Activated CD4-positive, CD25-positive, alpha-beta regulatory T cell treated with anti-CD3 and anti-CD28 coated beads, Interleukin-2, amount 50 U/mL, for 24 hours (primary cell): Measurements from ENCODE around the gene GPR84.

Source experiments
- ATAC-seq, 2 donors: fragments of 150-1000 bp; cut with Tn5 transposase; one replicate each; pipeline ENCODE4 v1.10.0; 2021; ENCODE audit warnings: mild to moderate bottlenecking in 1 of 2, moderate library complexity in 1 of 2

GPR84 gene

DNA sequence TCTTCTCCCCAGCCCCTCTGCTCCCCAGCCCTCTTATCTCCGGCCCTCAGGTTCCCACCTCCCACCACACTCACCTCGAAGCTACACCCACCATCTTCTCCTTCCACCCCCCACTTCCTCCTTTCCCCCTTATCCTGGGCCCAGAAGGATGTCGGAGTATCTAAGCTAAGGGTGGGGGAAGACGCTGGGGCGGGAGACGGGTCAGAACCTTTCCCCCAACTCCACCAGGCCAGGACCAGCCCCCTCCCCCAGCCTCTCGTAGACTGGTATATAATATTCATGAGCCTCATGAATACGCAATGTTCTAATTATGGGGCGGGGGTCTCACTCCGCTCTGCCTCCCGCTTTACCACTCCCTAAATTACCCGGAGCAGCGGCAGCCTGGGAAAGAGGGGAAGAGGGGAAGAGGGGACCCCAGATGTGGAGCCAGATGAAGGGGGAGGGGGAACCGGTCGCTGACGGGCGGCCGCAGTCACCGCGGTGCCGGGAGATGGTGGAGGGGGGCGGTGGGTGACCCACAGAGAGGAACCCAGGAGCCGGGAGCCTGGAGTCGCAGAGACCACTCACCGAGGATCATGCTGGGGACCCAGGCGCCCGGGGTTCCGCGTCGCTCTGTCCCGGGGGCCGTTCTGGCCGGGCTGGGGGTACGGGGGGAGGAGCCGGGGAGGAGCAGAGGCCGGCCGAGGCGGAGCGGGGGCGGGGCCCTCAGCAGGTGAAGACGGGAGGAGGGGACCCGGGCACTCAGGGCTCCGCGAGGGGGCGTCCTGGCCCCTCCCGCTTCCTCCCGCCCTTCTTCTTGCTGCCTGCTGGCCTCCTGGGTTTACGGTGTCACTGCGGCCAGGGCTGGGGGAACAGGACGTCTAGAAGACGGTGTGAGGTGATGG is 26.6 kb upstream of the GPR84 start:
- ATAC-seq = peak; percentile 78 to 80

DNA sequence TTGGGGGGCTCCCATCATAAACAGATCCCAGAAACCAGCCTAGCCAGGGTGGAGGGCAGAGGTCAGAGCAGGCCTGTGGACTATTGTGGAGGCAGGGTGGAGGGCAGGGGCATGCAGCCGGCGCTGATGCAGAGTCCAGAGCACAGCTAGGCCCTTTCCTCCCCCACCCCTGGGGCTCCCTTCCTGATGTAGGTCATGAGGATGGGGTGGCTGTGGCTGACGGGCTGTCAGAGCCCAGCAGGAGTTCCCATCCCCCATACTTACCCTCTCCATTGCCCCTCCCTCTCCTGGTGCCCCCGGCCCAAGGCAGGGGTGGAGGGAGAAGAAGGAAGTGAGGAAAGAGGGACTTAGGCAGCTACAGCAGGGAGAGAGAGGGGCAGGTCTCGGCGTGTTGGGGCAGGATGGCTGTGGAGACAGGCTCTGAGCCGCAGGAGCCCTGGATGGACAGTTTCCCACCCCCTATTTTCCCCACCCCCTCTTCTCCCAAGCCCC is 25.9 kb upstream of the GPR84 start:
- no peak for ATAC-seq

DNA sequence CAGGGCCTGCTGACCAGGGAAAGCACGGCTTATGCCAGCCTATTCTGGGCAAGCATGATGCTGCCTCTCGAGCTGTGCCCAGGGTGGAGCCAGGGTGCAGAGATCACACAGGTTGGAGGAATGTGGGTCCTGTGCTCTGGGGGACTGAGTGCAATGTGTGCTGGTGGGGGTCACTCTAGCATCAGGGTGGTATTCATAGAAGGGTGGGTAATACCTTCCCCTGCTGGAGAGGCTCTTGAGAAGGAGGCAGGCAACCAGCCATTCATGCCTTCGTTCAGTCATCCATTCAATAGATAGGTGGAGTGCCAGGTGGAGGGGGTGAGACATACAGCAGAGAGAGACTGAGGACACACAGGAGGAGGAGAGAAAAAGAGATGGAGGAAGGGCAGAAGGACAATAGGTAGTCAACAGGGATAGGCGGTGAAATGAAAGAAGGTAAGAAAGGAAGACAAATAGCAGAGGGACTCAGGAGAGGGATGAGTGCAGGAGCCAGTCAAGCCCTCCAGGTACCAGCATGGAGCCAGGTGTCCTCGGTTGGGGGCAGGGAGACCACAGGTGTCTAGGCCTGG is 25.4 kb upstream of the GPR84 start:
- ATAC-seq = no peak

GRCh38 chr12:54389134-54389508 is 24.8 kb upstream of the GPR84 start:
- no peak for ATAC-seq

GRCh38 chr12:54388237-54389133 is 24.2 kb upstream of the GPR84 start:
- ATAC-seq = no peak

DNA sequence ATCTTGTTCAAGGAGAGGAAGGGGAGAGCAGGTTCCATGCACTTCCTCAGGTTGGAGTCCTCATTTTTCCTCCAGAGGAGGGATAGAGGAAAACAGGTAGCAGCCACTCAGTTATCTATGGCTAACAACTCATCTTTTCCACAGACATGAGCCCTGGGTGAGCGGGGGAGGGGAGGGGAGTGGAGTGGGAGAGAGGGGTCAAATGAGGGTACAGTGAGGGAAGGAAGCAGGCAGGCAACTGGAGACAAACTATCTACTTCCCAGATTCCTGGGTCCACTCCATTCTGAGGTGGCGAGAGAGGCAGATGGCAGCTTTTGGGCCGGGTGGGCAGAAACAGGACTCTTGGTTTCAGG is 22.8 kb upstream of the GPR84 start:
- no peak for ATAC-seq

DNA sequence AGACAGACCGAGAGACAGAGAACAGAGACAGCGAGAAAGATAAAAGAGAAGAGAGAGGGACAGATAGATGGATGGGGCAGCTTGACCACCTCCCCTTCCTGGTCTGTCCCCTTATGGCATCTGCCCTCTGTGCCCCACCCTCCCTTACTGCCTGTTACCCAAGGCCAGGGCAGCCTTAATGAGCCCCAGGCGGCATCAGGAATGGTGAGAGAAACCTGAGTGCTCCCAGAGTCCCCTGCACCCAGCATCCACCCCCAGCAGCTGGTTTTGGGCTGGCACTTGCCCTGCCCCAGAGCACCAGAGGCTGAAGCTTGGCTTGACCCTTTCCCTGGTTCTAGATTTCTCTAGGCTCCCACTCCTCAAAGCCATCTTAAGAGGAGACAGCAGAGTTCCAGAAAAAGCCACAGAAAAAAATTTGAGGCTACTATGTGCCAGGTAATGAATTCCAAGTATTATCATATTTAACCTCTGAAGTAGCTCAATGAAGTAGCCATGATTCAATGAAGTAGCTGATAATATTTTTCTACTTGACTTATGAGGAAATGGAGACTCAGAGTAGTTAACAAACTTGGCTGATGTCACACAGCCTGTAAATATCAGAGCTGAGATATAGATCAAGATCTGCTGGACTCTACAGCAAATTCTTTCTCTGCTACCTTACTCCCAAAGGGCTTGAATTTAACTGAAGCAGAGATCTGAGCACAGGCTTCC is 22.3 kb upstream of the GPR84 start:
- no peak for ATAC-seq

DNA sequence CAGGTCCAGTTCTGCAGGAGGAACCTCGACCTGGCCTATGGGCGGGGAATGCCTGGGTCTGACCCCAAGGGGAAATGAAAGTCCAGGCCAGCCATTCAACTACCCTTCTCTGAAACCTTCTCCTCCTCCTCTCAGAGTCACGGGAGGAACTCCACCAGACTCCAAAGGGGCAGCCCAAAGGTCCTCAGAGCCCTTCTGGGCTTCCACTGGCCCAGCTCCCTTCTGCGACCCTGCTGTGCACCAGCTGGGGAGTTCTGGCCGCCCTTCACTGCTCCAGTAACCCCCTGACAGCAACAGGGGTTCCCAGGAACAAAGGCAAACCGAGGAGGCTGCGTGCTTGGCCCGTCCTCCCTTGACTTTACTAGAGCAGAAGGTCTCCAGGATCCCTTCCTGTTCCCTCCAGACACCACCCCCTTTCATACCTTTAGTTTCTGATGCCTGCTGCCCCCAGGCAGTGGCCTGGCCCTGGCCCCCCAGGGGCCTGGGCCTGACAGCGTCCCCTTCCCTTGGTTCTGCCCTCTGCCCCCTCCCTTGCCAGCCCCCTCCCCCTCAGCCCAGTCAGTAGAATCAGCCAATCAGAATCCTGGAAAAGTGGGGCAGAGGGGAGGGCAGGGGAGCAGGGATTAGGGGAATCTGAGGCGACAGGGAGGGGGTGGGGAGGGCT is 21.1 kb upstream of the GPR84 start:
- ATAC-seq = no peak

- no peak for ATAC-seq
These were observed 20.3 kb upstream of the GPR84 start, which contains the start of gene ZNF385A for GRCh38 chr12:54384591-54385041. Gene ZNF385A (minus strand): TSS chr12:54384733. CDS start chr12:54384514, 219 bp downstream.

GRCh38 chr12:54383041-54383609 is 18.8 kb upstream of the GPR84 start:
- ATAC-seq = peak; percentile 59 to 62

GRCh38 chr12:54381136-54381535 is 16.9 kb upstream of the GPR84 start:
- ATAC-seq = no peak

DNA sequence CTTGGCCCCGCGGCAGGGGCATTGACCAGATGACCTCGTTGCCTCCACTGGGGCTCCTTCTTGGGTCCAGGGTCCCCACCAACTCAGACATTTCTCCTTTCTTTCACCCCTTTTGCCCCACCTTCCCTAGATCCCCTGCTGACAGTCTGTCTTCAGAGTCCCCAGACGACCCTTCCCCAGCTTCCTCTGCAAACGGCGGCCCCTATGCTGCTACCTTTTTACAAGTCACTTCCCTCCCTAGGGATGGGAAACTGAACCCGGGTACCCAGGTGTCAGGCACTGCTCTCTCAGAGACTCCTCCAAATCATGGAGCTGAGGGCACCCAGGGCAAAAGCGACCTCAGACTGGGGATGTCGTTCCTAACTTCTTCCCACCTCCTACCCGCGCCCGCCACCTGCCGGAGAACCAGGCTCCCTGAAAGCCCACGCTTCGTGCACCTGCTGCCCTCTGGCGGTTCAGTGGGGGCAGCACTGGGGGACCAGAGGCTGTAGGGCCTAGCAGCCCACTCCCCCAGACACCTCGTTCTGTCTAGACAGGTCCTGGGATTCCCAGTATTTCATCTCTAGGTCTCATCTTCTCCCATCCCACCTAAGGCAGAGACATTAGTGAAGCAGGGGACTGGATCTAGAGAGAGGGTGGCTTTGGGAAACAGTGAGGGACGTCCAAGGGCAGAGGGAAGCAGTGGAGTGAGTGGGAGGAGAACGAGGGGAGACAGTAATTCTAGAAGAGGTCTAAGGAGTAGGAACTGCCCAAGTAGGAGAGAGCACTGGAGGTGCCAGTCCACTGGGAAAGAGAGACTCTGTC is 15.3 kb upstream of the GPR84 start:
- peak; percentile 89 for ATAC-seq

DNA sequence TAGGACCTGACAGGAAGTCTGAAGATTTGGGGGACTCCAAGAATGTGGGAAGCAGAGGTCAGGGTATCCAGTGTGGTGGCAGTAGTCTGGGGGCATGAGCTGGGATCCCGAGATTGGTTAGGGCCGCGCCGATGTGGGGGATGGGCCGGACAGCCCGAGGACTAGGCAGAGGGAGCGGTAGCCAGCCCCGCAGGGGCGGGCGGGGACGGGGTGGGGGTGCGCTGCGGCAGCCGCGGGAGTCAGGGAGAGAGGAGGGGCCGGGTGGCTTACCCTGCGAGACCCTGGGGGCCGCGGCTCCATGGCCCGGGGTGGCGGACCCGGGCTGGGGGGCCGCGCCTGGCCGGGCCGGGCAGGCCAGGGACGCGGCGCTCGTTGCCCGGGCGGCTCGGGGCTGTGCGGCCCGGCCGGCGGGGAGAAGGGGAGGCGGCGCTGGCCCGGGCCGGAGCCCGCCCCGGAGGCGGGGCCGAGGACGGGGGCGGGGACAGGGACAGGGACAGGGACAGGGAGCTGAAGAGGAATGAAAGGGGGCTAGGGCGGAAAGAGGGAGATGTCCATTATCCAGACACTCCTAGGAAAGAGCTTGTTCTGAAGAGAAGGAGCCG is 14.6 kb upstream of the GPR84 start:
- ATAC-seq = no peak

DNA sequence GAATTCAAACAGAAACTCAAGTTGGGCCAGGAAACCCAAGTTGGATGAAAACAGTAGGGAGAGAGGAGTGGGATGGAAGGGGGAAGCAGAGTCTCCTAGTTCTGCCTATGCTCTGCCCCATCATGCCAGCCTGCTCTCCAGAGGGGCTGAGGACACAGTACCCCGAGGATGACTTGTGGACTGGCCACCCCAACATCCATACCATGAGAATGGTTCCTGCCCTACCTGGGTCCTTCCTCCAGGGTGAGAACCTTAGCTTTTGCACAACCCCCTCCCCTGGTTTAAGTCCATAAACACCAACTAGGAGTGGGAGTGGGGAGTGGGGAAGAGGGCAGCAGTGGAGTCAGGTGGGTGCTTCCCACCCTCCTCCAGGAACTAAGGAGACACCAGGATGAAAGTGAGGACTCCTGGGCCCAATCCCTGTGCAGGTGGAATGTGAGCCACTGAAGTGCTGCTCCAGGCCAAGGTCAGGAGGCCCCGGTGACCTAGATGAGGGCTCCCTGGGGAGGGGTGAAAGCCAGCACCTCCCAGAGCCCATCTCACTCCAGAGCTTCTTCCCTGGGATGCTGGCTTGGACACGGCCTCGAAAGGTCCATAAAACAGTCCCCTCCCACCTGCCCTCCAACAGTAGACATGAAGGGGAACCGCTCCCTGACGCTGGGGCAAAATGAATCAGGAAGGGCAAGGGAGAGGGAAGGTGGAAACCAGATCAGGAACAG is 13.7 kb upstream of the GPR84 start:
- no peak for ATAC-seq

DNA sequence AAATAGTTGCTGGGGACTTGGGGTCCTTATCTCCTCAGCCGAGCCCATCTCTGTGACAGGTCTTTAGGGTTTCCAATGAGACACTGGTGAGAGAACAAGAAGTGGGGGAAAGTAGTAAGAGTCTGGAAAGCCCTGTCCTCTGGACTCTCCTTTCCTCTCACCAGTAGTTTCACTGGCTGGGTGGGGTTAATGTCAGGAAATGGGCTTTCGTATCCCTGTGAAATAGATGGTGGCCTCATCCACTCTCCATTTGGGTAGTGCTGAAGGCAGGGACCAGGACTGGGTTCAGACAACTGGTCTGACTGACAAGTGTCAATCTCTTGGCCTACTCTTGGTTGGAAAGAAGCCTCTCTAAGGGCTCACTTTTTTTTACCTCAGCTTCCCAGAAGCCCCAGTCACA is 12.7 kb upstream of the GPR84 start:
- no peak for ATAC-seq

- ATAC-seq = no peak
These were observed 12.3 kb upstream of the GPR84 start for GRCh38 chr12:54376596-54376995.

- ATAC-seq = no peak
These were observed 10.9 kb upstream of the GPR84 start for GRCh38 chr12:54375259-54375579.

- no peak for ATAC-seq
These were observed 10.4 kb upstream of the GPR84 start for GRCh38 chr12:54374562-54375258.
